Esophagus squamous epithelium (tissue), 4 donors: Measurements from ENCODE around the gene HCAR3.

Experiments
- CTCF ChIP-seq, 6 experiments: fragments of 450-650 bp in 4 of 6; fragments of 200-600 bp in 2 of 6; sonication (generic) in 2 of 6; IDR thresholded peaks; one replicate each; pipeline ENCODE4 v1.5.1; 2016 to 2019; ENCODE audit warnings: antibody characterized with exemption in 6 of 6, mild to moderate bottlenecking in 4 of 6, moderate library complexity in 4 of 6
- POLR2A ChIP-seq, 4 donors: fragments of 450-650 bp; IDR thresholded peaks; one replicate each; pipeline ENCODE4 v1.6.1; 2017; ENCODE audit warnings: antibody characterized with exemption in 4 of 4, mild to moderate bottlenecking in 4 of 4, moderate library complexity in 3 of 4

- no peak for TF ChIP-seq POLR2A (IDR thresholded peaks at IDR 0.05)
- TF ChIP-seq CTCF (IDR thresholded peaks at IDR 0.05): no peak
These were observed 16.0 kb upstream of the HCAR3 start for GRCh38 chr12:122732611-122733010.
